H1 (cell line): ENCODE results near the gene DNAJC21. TPM values are rescaled to one million over a fixed set of nuclear protein-coding genes. Genes with fewer than 3 reads are reported as not detected.

Experiments used
- CTCF ChIA-PET: fragments of 300-600 bp; sonication (Branson Sonifier 250); formaldehyde crosslinking; loops from one replicate; lab custom pipeline; 2021; ENCODE audit not compliant: partially characterized antibody; lab: Charles Lee
- POLR2A ChIA-PET: fragments of 300-600 bp; sonication (Branson Sonifier 250); formaldehyde crosslinking; loops from one replicate; lab custom pipeline; 2021; ENCODE audit warnings: inconsistent platforms; ENCODE audit not compliant: partially characterized antibody; lab: Charles Lee
- DNase-seq, 2 experiments: peaks; one replicate each; pipeline versions ENCODE4 v3.0.0 to v3.0.0-alpha.2; 2010 to 2022; ENCODE audit warnings: low spot score in 2 of 2, low read depth in 1 of 2, mixed read lengths in 1 of 2
- FAIRE-seq: peaks from 2 replicates; lab custom pipeline; 2011; peaks lifted over from hg19 to GRCh38; lab: Jason Lieb, UNC
- H2AFZ ChIP-seq: 2 replicates; pipeline ENCODE4 v1.8.1; 2012; ENCODE audit warnings: low read length, inconsistent platforms
- H2AK5ac ChIP-seq: 2 replicates; pipeline ENCODE4 v1.6.1; 2013; ENCODE audit warnings: low read depth, low read length
- H2BK120ac ChIP-seq: replicated peaks from 2 replicates; pipeline ENCODE3; 2013; ENCODE audit warnings: low read depth, low read length, inconsistent platforms
- H2BK12ac ChIP-seq: 2 replicates; pipeline ENCODE4 v1.6.1; 2013; ENCODE audit warnings: low read depth, low read length
- H2BK15ac ChIP-seq: 2 replicates; pipeline ENCODE4 v1.6.1; 2013; ENCODE audit warnings: low read length
- H2BK20ac ChIP-seq: 2 replicates; pipeline ENCODE4 v1.6.1; 2013; ENCODE audit warnings: low read length
- H2BK5ac ChIP-seq: 2 replicates; pipeline ENCODE4 v1.6.1; 2013; ENCODE audit warnings: low read depth, low read length
- H3K14ac ChIP-seq: 2 replicates; pipeline ENCODE4 v1.6.1; 2013; ENCODE audit warnings: inconsistent platforms; ENCODE audit not compliant: insufficient read length
- H3K18ac ChIP-seq: 2 replicates; pipeline ENCODE4 v1.6.1; 2013; ENCODE audit warnings: low read length; ENCODE audit errors: extremely low read depth
- H3K23ac ChIP-seq: 2 replicates; pipeline ENCODE4 v1.6.1; 2013; ENCODE audit warnings: inconsistent platforms; ENCODE audit not compliant: insufficient read length
- H3K23me2 ChIP-seq: 2 replicates; pipeline ENCODE4 v1.6.1; 2013; ENCODE audit warnings: low read depth, low read length
- H3K27ac ChIP-seq: 2 replicates; pipeline ENCODE4 v1.6.1; 2011; ENCODE audit warnings: low read depth, low read length, inconsistent platforms
- H3K27me3 ChIP-seq, 4 experiments: replicated peaks in 1 of 4; 1 replicate in 1 of 4; 2 replicates in 3 of 4; pipeline versions ENCODE4 v1.6.1 to v1.8.1; 2011 to 2013; ENCODE audit warnings: low read length in 3 of 4, mild to moderate bottlenecking in 3 of 4, inconsistent platforms in 2 of 4, mixed read lengths in 2 of 4, moderate library complexity in 1 of 4; ENCODE audit not compliant: control insufficient read depth in 3 of 4, insufficient read depth in 3 of 4; ENCODE audit errors: extremely low read depth in 1 of 4
- H3K36me3 ChIP-seq, 4 experiments: 2 replicates each; pipeline versions ENCODE4 v1.6.1 to v1.8.1; 2011 to 2013; ENCODE audit warnings: mild to moderate bottlenecking in 4 of 4, low read length in 3 of 4, moderate library complexity in 2 of 4, control low read depth in 1 of 4, inconsistent platforms in 1 of 4; ENCODE audit not compliant: insufficient read depth in 4 of 4, control insufficient read depth in 2 of 4
- H3K4ac ChIP-seq: replicated peaks from 2 replicates; pipeline ENCODE3; 2013; ENCODE audit warnings: low read length, low read depth, mixed read lengths, inconsistent platforms; ENCODE audit not compliant: insufficient read length
- H3K4me1 ChIP-seq, 4 experiments: replicated peaks in 1 of 4; 1 replicate in 1 of 4; 2 replicates in 3 of 4; pipeline versions ENCODE4 v1.6.1 to v1.8.1; 2011 to 2013; ENCODE audit warnings: low read length in 3 of 4, inconsistent platforms in 2 of 4, mixed read lengths in 1 of 4; ENCODE audit not compliant: insufficient read depth in 4 of 4, control insufficient read depth in 3 of 4
- H3K4me2 ChIP-seq, 2 experiments: 2 replicates each; pipeline versions ENCODE4 v1.6.1 to v1.8.1; 2011 to 2013; ENCODE audit warnings: low read depth in 2 of 2, low read length in 2 of 2, control low read depth in 1 of 2, inconsistent platforms in 1 of 2, mild to moderate bottlenecking in 1 of 2; ENCODE audit not compliant: insufficient read depth in 1 of 2
- H3K4me3 ChIP-seq, 4 experiments: fragments of 200-600, 300-600 bp in 1 of 4; sonication (generic), shearing (Covaris generic), sonication (Bioruptor Twin) in 1 of 4; 2 replicates each; pipeline versions ENCODE4 v1.5.1 to v1.8.1; 2011 to 2016; ENCODE audit warnings: low read length in 4 of 4, low read depth in 3 of 4, control low read depth in 2 of 4, inconsistent platforms in 2 of 4, mild to moderate bottlenecking in 2 of 4, mixed read lengths in 1 of 4, moderate library complexity in 1 of 4; ENCODE audit not compliant: insufficient read depth in 2 of 4; ENCODE audit errors: extremely low read depth in 1 of 4
- H3K56ac ChIP-seq: replicated peaks from 2 replicates; pipeline ENCODE3; 2013; ENCODE audit warnings: low read depth, mild to moderate bottlenecking, mixed read lengths, low read length, inconsistent platforms; ENCODE audit not compliant: insufficient read length
- H3K79me1 ChIP-seq: 2 replicates; pipeline ENCODE4 v1.6.1; 2013; ENCODE audit warnings: low read depth, low read length, control low read depth
- H3K79me2 ChIP-seq, 2 experiments: 2 replicates each; pipeline versions ENCODE4 v1.6.1 to v1.8.1; 2012 to 2013; ENCODE audit warnings: low read length in 2 of 2, mild to moderate bottlenecking in 2 of 2, inconsistent platforms in 1 of 2; ENCODE audit not compliant: insufficient read depth in 2 of 2, control insufficient read depth in 1 of 2
- H3K9ac ChIP-seq, 4 experiments: replicated peaks in 1 of 4; 1 replicate in 1 of 4; 2 replicates in 3 of 4; pipeline versions ENCODE4 v1.6.1 to v1.8.1; 2011 to 2013; ENCODE audit warnings: low read depth in 3 of 4, low read length in 3 of 4, control low read depth in 2 of 4, mild to moderate bottlenecking in 2 of 4, moderate library complexity in 2 of 4, inconsistent platforms in 1 of 4; ENCODE audit errors: extremely low read depth in 1 of 4
- H3K9me3 ChIP-seq, 2 experiments: 2 replicates each; pipeline versions ENCODE4 v1.6.1 to v1.8.1; 2012 to 2013; ENCODE audit warnings: mild to moderate bottlenecking in 2 of 2, moderate library complexity in 2 of 2, control low read depth in 1 of 2, inconsistent platforms in 1 of 2, low read depth in 1 of 2, low read length in 1 of 2, mixed read lengths in 1 of 2; ENCODE audit not compliant: insufficient read depth in 2 of 2
- H4K20me1 ChIP-seq, 2 experiments: replicated peaks in 1 of 2; 2 replicates each; pipeline versions ENCODE3 to v1.8.1; 2011 to 2013; ENCODE audit warnings: inconsistent platforms in 2 of 2, low read length in 2 of 2, mild to moderate bottlenecking in 1 of 2; ENCODE audit not compliant: insufficient read depth in 2 of 2, control insufficient read depth in 1 of 2
- H4K5ac ChIP-seq: 2 replicates; pipeline ENCODE4 v1.6.1; 2013; ENCODE audit warnings: low read length, low read depth, mixed read lengths, inconsistent platforms; ENCODE audit not compliant: insufficient read length
- H4K8ac ChIP-seq: 2 replicates; pipeline ENCODE4 v1.8.0; 2013; ENCODE audit warnings: mild to moderate bottlenecking, moderate library complexity, low read length, inconsistent platforms; ENCODE audit not compliant: insufficient read depth; ENCODE audit errors: extremely low read depth
- H4K91ac ChIP-seq: replicated peaks from 2 replicates; pipeline ENCODE3; 2013; ENCODE audit warnings: low read length, mixed read lengths, inconsistent platforms; ENCODE audit not compliant: insufficient read length
- BRCA1 ChIP-seq: IDR thresholded peaks from 2 replicates; pipeline ENCODE4 v1.6.1; 2012; ENCODE audit warnings: low read depth, low read length, improper control_type of control experiment
- CTCF ChIP-seq, 3 experiments: IDR thresholded peaks; 1 replicate in 2 of 3; 2 replicates in 1 of 3; pipeline versions ENCODE4 v1.5.1 to v1.6.1; 2011; ENCODE audit warnings: low read length in 3 of 3, mild to moderate bottlenecking in 3 of 3, inconsistent platforms in 2 of 3, low read depth in 1 of 3, moderate library complexity in 1 of 3; ENCODE audit not compliant: insufficient read depth in 1 of 3; ENCODE audit errors: control extremely low read depth in 1 of 3
- RAD21 ChIP-seq, 2 experiments: IDR thresholded peaks in 1 of 2; conservative IDR thresholded peaks in 1 of 2; 2 replicates each; pipeline ENCODE4 v1.6.1; 2011; ENCODE audit warnings: low read depth in 2 of 2, low read length in 2 of 2, improper control_type of control experiment in 1 of 2, inconsistent platforms in 1 of 2, mild to moderate bottlenecking in 1 of 2, moderate library complexity in 1 of 2
- WGBS, 2 experiments: shearing (Covaris generic) in 1 of 2; methylation state at CpG; one replicate each; pipeline versions ENCODE4 v1.1.6 to v1.1.7; 2013 to 2015; ENCODE audit warnings: low lambda C conversion rate in 2 of 2, mixed read lengths in 2 of 2, inconsistent platforms in 1 of 2, low coverage in 1 of 2, missing lambda C conversion rate in 1 of 2; ENCODE audit not compliant: insufficient replicate concordance in 2 of 2, insufficient coverage in 1 of 2, insufficient read length in 1 of 2; ENCODE audit errors: extremely low coverage in 1 of 2, missing lambda C conversion rate in 1 of 2; 5-methylcytosine and 5-hydroxymethylcytosine counted together
- polyA plus RNA-seq, 7 experiments: library from polyadenylated mRNA; depleted of rRNA in 3 of 7; stranded (reverse) in 5 of 7; unstranded in 2 of 7; fragments of >200 nt in 5 of 7; fragments of 200-250 nt in 2 of 7; gene quantifications; 1 replicate in 5 of 7; 2 replicates in 1 of 7; 4 replicates in 1 of 7; pipeline versions ENCODE4 v1.2.1 to v1.2.3, GENCODE V29; 2011 to 2013; ENCODE audit warnings: missing spikeins in 2 of 7, mixed read lengths in 2 of 7
- total RNA-seq: library from RNA; stranded (reverse); fragmentation: NEBNext Ultra II Directional; extraction: Animal tissue kit (Norgen Biotek cat#: 25700); gene quantifications from 2 replicates; pipeline ENCODE4 v1.2.1, GENCODE V29; 2021

The DNAJC21 gene
- total and polyA plus RNA-seq, 2 of the 8 experiments (the other 6 are each of a cell fraction or from before 2014, with no cell fraction given) = 5.1 to 47.5 TPM

GRCh38 chr5:34905564-34905963 lies 23.8 kb upstream of the DNAJC21 start:
- ChIA-PET CTCF (interaction anchor here (0.8 to 3.7 kb wide), 18 partner anchors 8 to 433 kb away, joined by 3 to 24 read pairs (median 4); partner anchors contain the start of genes BRIX1 and RAD1), POLR2A (interaction anchor here (1.1 to 7.0 kb wide), 4 partner anchors 10 to 430 kb away, joined by 3 to 52 read pairs (median 6); partner anchors contain the start of genes BRIX1, DNAJC21 and RAD1)
- FAIRE-seq (no peak), DNase-seq (no peak)
- H2BK5ac ChIP-seq = no peak overlapping the region
- no peaks in the 10 kb centered on the region for H3K23me2 ChIP-seq
- H3K9ac ChIP-seq = no peak overlapping the region
- H2BK120ac ChIP-seq = no peak overlapping the region
- no peak overlapping the region for H3K4ac ChIP-seq
- 76% methylated on average over 2 of the region's 2 CpGs; no CpG with 5 or more reads in 1 of the 2 experiments for WGBS, 2 experiments
- no peak overlapping the region for H4K5ac ChIP-seq
- no peak overlapping the region for H3K56ac ChIP-seq
- no peaks in the 10 kb centered on the region for H4K20me1 ChIP-seq
- no peak overlapping the region for H4K8ac ChIP-seq
- no peak overlapping the region for H3K27ac ChIP-seq
- H3K9me3 ChIP-seq = no peaks in the 10 kb centered on the region
- no peak overlapping the region for H3K4me2 ChIP-seq
- H3K79me2 ChIP-seq = no peaks in the 10 kb centered on the region; a peak in 1 of 4 replicates
- H3K23ac ChIP-seq = no peak overlapping the region
- H3K4me1 ChIP-seq = no peaks in the 10 kb centered on the region
- no peak overlapping the region for H3K14ac ChIP-seq
- H2AFZ ChIP-seq = no peak overlapping the region
- no peak overlapping the region for H3K4me3 ChIP-seq
- no peak overlapping the region for H2BK15ac ChIP-seq
- no peak overlapping the region for H2BK12ac ChIP-seq
- no peak overlapping the region for H3K18ac ChIP-seq
- no peaks in the 10 kb centered on the region for H3K27me3 ChIP-seq
- no peak overlapping the region for H4K91ac ChIP-seq
- no peak overlapping the region for H2AK5ac ChIP-seq
- TF ChIP-seq CTCF (IDR thresholded peaks at IDR 0.05; ENCODE audit: control extremely low read depth in 1 of 3, insufficient read depth in 1 of 3, low read depth in 1 of 3, low read length in 3 of 3) = peak in 2 of 3 experiments; percentile 20 to 34; a peak in 2 of 4 replicates
- peak; percentile 43 to 53 for TF ChIP-seq RAD21 (IDR thresholded peaks at IDR 0.05 in 1 of 2, conservative IDR thresholded peaks at IDR 0.05 in 1 of 2; ENCODE audit: low read depth in 2 of 2, low read length in 2 of 2)
- TF ChIP-seq BRCA1 = no peak
- H2BK20ac ChIP-seq = no peak overlapping the region
- H3K79me1 ChIP-seq = no peaks in the 10 kb centered on the region
- H3K36me3 ChIP-seq = peaks cover 0 to 31% (median 15%) of the 10 kb centered on the region in 4 experiments; a peak in 4 of 8 replicates
